GM21447 (cell line): ENCODE measurements around the gene CYFIP2.

Experiments
- ATAC-seq: cut with Tn5 transposase; IDR thresholded peaks from one replicate; pipeline ENCODE4 v1.9.1; 2021; ENCODE audit not compliant: unreplicated experiment

The CYFIP2 gene

GRCh38 chr5:157312492-157312891, 46.6 kb downstream of the CYFIP2 start:
- ATAC-seq: peak; percentile 70

DNA sequence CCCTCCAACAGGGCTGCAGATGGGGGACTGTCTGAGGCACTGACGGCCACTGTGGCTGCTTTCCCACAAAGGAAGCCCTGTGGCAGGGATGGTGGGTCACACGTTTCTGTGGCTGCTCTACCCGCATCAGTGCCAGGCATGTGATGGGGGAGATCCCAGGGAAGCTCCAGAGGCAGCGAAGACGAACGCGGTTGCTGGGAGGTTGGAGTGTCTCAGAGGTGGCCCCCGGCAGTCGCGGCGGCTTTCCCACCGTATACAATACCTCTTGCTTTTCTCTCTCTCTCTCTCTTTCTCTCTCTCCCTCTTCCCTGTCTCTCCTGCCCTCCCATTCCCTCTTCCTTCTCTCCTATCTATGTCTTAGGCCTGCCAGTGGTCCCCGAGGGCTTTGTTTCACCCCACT, 56.7 kb downstream of the CYFIP2 start:
- ATAC-seq: no peak

- no peak for ATAC-seq
Measured at GRCh38 chr5:157323107-157323706, 57.3 kb downstream of the CYFIP2 start.

DNA sequence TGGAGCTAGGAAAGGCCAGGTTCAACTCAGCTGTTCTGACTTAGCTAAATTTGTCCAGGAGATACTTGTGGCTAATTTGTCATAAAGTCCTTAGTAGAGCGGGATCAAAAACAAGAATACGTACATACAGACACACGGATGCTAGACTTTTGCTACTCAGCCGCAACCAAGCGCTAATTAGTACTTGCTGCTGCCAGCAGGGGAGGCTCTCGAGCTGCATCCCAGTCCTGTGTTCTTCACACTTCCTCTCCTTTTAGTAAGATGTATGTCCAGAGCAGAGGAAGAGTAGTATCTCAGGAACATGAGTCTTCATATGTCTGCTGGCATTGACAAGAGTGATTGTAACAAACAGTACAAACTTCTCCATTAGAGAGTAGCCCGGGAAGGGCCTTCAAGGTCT, 58.3 kb downstream of the CYFIP2 start:
- no peak for ATAC-seq

DNA sequence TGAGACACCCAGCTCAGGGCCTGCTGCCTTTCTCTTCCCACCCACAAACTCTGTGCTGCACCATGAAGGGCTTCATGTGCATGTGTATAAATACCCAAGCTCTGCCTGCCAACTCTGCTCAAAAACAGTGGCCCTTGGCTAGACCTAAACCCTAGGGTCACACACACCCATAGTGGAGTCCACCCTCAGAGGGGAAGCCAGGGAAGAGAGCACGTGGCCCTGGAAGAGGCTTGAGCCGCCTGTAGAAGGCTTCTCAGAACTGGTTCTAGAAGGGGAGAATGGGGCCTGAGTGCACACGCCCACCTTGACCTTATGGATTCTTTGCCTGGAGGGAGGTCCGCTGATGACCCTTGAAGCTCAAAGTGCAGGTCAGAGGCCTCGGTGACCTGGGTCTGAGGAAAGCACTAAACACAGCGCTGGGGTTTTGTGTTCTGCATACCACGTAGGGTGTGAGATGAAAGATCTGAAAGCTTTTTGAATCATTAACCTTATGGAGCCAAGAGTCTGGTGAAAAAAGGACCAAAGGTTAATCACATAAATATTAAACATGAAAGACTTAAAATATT, 60.6 kb downstream of the CYFIP2 start:
- ATAC-seq: no peak

- no peak for ATAC-seq
Measured at GRCh38 chr5:157327771-157328170, 61.8 kb downstream of the CYFIP2 start.

DNA sequence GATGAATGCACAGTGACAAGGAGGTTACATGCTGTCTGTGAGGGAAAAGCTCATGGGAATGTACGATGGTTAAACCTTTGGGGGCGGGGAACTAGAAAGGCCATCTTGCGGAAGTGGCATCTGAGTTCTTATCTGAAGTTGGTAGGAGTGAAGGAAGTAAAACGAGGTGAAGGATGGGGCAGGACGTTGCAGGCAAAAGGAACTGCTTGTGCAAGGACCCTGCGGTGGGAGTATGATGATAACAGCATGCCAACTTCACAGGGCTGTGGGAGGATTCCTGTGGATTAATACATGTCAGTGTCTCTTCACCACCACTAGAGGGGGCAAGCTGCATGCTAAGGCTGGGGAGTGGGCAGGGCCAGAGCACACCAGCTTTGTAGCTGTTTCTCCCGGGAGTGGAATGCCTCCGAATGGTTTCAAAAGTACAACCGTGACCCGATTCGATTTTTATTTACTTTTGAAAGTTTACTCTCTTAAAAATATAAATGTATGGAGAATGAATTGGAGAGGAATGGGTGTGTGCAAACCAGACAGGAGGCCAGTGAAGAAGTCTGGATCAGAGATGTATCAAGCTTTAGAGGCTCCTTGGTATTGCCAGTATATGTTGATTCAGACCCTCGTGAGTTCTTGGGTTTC, 62.5 kb downstream of the CYFIP2 start:
- ATAC-seq: peak; percentile 97

DNA sequence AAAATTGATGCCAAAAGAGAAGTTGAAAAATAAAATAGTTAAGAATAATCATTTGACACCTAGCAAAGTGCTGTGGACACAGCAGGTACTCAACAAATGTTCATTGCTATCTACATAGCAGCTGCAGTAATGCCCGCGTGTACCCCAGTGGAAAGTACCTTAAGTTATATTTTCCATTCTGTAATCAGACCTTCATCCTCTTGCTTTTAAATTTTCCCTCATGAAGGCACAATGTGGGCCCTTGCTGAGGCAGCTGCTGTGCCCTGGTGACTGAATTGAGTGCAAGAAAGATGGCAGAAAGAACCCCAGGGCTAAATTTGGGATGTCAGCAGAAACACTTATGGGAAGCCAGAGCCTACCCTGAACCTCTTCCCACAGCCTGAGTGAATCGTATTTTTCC, 65.9 kb downstream of the CYFIP2 start:
- ATAC-seq: no peak

- no peak for ATAC-seq
Measured at GRCh38 chr5:157335534-157336422, 69.9 kb downstream of the CYFIP2 start.

GRCh38 chr5:157336423-157336744, 70.5 kb downstream of the CYFIP2 start:
- no peak for ATAC-seq

DNA sequence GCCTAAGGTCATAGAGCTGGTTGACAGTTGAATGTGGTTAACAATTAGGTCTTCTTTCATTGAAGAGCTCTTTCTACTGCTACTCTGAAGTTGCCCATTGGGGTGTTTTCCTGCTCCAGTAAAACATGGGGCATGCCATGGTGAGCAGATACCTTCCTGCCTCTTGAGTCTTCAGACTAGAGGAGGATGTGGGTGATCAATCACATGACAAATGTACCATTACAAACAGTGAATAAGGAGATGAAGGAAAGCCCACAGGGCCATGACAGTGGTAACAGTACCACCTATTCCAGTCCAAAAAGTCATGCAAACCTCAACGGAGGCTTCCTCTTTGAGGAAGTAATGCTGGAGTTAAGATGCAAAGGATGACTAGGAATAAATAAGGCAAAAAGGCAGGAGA, 73.5 kb downstream of the CYFIP2 start:
- no peak for ATAC-seq

- no peak for ATAC-seq
Measured at GRCh38 chr5:157342822-157343402, 77.0 kb downstream of the CYFIP2 start.

DNA sequence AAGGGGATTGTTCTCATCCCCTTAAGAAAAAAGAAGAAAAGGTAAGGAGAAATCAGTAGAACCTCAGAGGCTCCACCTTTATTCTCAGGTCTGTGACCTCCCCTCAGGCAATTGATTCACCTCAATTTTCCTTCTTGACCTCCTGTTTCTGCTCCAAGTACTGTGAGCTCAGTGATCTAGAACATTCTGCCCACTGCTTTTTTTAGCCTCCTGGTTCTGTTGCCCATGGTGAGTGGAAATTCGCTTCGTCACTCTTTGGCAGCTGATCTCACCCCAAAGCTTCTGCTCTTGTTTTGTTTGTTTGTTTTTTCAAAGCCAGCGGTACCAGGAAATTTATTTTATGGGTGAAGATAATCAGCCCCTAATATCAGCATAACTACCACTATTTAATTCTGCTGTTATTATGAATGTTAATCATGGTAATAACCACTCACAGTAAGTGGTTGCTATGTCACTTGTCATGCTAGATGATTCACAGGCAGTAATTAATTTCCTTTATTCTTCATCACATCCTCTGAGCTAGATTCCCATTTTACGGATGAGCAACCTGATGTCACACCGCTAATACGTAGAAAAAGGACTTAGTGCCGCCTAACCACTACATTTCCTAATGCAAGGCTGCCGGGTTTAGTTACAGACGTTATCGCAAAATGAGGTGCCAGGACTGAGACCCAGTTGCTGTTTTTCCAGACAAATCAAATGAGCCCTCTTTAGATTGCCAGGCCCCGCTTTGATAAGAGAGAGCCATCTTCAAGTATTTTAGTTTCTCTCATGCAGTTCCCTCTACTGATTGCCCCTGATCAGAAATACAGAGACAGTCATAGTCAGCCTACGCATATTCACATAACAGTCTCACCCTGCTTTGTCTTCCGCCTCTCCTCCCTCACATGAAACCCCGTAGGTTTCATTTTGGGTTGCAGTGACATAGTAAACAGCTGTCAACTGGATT, 78.2 kb downstream of the CYFIP2 start:
- ATAC-seq: no peak

GRCh38 chr5:157345067-157345466, 79.1 kb downstream of the CYFIP2 start:
- ATAC-seq: no peak

DNA sequence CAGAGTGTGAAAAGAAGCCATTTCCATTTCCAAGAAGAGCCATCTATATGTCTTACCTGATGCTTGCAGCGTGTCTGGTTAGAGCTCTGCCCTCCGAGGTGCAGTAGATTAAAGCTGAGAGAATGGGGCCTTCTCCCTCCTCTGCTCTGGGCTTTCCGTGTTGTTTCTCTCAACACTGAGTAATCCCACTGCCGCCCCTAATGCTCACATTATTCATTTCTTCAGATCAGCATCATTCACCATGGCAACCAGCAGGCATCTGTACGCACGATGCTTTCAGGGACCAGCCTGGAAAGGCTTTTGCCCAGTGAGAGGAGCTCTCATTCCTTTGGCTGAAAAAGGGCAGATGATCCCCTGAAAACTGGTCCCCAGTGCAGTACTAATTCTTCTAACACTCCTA, 79.6 kb downstream of the CYFIP2 start:
- ATAC-seq: no peak

DNA sequence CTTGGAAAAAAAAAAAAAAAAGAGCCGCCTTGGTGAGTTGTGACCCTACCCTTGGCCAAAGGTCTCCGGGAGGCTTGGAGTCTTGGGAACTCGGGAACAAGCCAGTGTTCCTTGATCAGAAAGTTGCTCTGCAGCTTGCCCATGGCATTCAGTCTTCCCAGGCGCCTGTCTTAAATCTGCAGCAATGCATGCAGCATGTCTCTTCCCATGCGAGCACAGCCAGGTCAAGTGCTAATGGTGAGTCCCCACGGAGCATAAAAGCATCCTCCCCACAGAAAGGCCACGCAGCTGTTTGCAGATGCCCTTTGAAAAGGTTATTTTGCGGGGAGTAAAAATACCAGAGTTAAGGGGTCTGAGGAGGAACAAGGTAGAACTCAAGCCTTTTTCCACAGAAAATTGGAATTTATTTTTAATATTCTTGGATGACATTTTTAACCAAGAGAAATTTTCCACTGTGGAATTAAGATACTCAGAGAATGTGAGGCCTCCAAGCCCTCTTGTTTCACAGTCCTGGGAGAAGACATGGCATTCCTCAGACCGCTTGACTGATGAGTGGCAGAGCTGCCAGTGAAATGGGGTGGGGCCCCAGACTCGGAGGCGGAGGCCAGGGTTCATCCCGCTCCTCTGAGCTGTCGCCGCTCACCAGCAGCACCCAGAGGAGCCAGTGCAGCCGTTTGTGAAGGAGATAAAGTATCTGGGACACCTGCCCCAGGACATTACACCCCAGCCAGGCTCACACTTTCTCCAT, 81.6 kb downstream of the CYFIP2 start:
- ATAC-seq: no peak

- ATAC-seq: no peak
Measured at GRCh38 chr5:157348049-157348400, 82.1 kb downstream of the CYFIP2 start.

DNA sequence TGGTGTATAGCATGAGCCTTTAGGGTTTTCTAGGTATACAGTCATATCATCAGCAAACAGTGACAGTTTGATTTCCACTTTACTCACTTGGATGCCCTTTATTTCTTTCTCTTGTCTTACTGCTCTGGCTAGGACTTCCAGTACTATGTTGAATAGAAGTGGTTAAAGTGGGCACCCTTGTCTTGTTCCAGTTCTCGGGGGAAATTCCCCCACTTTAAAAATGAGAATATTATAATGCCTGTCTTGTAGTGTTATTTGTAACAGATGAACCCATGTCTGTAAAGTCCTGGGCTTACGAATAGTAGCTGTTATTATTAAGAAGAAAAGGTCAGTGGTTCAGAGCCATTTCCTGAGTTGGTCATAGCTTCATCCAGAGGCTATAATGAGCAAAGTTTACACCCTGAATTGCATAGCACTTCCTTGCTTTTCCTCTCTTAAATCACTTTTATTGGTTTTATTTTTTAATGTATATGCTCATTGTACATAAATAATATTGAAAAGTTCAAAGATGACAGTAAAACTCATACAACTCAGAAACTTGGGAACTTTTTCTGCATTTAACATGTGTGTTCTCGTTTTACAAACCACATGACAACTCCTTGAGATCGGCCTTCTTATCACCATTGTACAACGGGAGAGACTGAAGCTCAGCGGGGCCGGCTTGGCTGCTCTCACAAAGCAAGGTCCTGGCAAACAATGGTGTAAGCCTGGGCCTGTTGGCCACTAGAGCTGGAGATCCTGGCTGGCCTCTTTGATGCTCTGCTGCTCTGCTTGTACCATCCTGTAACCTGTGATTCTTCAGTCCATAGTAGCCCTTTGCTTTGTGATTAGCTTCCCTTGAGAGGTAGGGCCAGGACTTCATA, 85.2 kb downstream of the CYFIP2 start:
- ATAC-seq: peak; percentile 59

- ATAC-seq: no peak
Measured at GRCh38 chr5:157351802-157352092, 85.8 kb downstream of the CYFIP2 start.
